Transverse colon (tissue), 4 donors: ENCODE results near the gene DDX28.

Experiments
- EP300 ChIP-seq: sonication (generic); formaldehyde crosslinking; IDR thresholded peaks from one replicate; pipeline ENCODE4 v1.6.1; 2017; ENCODE audit warnings: antibody characterized with exemption, low read depth
- POLR2A ChIP-seq: fragments of 450-650 bp; IDR thresholded peaks from one replicate; pipeline ENCODE4 v1.6.1; 2016; ENCODE audit warnings: antibody characterized with exemption, mild to moderate bottlenecking, moderate library complexity
- POLR2AphosphoS5 ChIP-seq, 3 donors: sonication (generic); formaldehyde crosslinking; IDR thresholded peaks; one replicate each; pipeline ENCODE4 v1.6.1; 2016; ENCODE audit warnings: antibody characterized with exemption in 3 of 3
- TF ChIP-seq, protein P1 (sequence below), 5 experiments: fragments of 200-600 bp in 3 of 5; fragments of 450-650 bp in 2 of 5; sonication (generic) in 3 of 5; IDR thresholded peaks; 1 replicate in 2 of 5; 2 replicates in 3 of 5; pipeline ENCODE4 v1.5.1; 2016 to 2017; ENCODE audit warnings: antibody characterized with exemption in 5 of 5, inconsistent platforms in 3 of 5, mild to moderate bottlenecking in 2 of 5, moderate library complexity in 1 of 5

DNA sequence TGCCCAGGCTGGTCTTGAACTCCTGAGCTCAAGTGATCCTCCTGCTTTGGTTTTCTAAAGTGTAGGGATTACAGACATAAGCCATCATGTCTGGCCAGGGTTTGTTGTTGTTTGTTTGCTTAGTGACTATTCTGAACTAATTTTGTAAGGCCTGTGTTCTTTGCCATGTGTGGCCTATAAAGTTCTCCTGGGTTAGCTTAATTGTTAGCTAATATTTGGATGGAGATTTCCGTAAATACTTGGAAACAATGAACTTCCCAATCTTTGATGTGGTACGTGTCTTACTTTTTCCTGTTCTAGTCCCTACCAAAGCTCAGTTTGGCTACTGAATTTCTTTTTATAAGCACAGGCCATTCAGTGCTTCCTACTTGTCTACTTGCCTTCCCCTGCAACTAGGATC, 25.0 kb upstream of the DDX28 start:
- TF ChIP-seq POLR2A, result no peak
- TF ChIP-seq POLR2AphosphoS5 (IDR thresholded peaks at IDR 0.05), result no peak
- TF ChIP-seq, protein P1, sequence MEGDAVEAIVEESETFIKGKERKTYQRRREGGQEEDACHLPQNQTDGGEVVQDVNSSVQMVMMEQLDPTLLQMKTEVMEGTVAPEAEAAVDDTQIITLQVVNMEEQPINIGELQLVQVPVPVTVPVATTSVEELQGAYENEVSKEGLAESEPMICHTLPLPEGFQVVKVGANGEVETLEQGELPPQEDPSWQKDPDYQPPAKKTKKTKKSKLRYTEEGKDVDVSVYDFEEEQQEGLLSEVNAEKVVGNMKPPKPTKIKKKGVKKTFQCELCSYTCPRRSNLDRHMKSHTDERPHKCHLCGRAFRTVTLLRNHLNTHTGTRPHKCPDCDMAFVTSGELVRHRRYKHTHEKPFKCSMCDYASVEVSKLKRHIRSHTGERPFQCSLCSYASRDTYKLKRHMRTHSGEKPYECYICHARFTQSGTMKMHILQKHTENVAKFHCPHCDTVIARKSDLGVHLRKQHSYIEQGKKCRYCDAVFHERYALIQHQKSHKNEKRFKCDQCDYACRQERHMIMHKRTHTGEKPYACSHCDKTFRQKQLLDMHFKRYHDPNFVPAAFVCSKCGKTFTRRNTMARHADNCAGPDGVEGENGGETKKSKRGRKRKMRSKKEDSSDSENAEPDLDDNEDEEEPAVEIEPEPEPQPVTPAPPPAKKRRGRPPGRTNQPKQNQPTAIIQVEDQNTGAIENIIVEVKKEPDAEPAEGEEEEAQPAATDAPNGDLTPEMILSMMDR (IDR thresholded peaks at IDR 0.05), result no peak
- no peak for TF ChIP-seq EP300
